AG04450 (cell line): ENCODE results near the gene ZNF141. TPM values are rescaled to one million over a fixed set of nuclear protein-coding genes. Genes with fewer than 3 reads are reported as not detected.

Source experiments
- CTCF ChIA-PET: fragments of 300-600, 350-600 bp; formaldehyde crosslinking; extraction: SDS; loops from one replicate; lab custom pipeline; 2022; ENCODE audit warnings: antibody characterized with exemption, inconsistent platforms; lab: Charles Lee
- POLR2A ChIA-PET: fragments of 350-600 bp; formaldehyde crosslinking; extraction: SDS; loops from one replicate; lab custom pipeline; 2021; ENCODE audit warnings: antibody characterized with exemption, inconsistent platforms; lab: Yijun Ruan, JAX
- DNase-seq: peaks from one replicate; pipeline ENCODE4 v3.0.0-alpha.2; 2011; ENCODE audit warnings: low read depth, low spot score
- H3K27ac ChIP-seq: one replicate; pipeline ENCODE4 v1.5.1; 2012; ENCODE audit warnings: low read depth, low read length, control low read depth
- H3K27me3 ChIP-seq: one replicate; pipeline ENCODE4 v1.6.0; 2012; ENCODE audit warnings: low read length; ENCODE audit not compliant: control insufficient read depth, insufficient read depth
- H3K4me3 ChIP-seq: 2 replicates; pipeline ENCODE4 v1.5.1; 2011; ENCODE audit warnings: mild to moderate bottlenecking, low read depth, low read length, control low read depth
- H3K9me3 ChIP-seq: 2 replicates; pipeline ENCODE4 v1.5.1; 2012; ENCODE audit warnings: low read length; ENCODE audit not compliant: control insufficient read depth, insufficient read depth
- polyA plus RNA-seq: library from polyadenylated mRNA; depleted of rRNA; stranded (reverse); fragments of >200 nt; gene quantifications from 2 replicates; pipeline ENCODE4 v1.2.3, GENCODE V29; 2011
- TF ChIP-seq, protein P1 (sequence below): IDR thresholded peaks from 2 replicates; pipeline ENCODE4 v1.5.1; 2011; ENCODE audit warnings: low read depth, low read length, control low read depth, inconsistent platforms

Gene ZNF141
- polyA plus RNA-seq, 1 experiment: 4.7 TPM

GRCh38 chr4:340011-340410, 2.4 kb downstream of the ZNF141 start:
- H3K9me3 ChIP-seq: peaks cover 48% of the 10 kb centered on the region
- ChIA-PET POLR2A (no interaction called here), CTCF (no interaction called here)
- H3K4me3 ChIP-seq: no peak overlapping the region
- DNase-seq: no peak
- no peak overlapping the region for H3K27ac ChIP-seq
- no peaks in the 10 kb centered on the region for H3K27me3 ChIP-seq
- TF ChIP-seq, protein P1, sequence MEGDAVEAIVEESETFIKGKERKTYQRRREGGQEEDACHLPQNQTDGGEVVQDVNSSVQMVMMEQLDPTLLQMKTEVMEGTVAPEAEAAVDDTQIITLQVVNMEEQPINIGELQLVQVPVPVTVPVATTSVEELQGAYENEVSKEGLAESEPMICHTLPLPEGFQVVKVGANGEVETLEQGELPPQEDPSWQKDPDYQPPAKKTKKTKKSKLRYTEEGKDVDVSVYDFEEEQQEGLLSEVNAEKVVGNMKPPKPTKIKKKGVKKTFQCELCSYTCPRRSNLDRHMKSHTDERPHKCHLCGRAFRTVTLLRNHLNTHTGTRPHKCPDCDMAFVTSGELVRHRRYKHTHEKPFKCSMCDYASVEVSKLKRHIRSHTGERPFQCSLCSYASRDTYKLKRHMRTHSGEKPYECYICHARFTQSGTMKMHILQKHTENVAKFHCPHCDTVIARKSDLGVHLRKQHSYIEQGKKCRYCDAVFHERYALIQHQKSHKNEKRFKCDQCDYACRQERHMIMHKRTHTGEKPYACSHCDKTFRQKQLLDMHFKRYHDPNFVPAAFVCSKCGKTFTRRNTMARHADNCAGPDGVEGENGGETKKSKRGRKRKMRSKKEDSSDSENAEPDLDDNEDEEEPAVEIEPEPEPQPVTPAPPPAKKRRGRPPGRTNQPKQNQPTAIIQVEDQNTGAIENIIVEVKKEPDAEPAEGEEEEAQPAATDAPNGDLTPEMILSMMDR: 0 out of 2 replicates have a peak, but pooled peaks have one; percentile 14

- no peak for DNase-seq
- TF ChIP-seq, protein P1: no peak
- H3K27ac ChIP-seq: no peak overlapping the region
- CTCF ChIA-PET: no interaction called here
- H3K4me3 ChIP-seq: no peak overlapping the region
- POLR2A ChIA-PET: no interaction called here
- H3K9me3 ChIP-seq: peaks cover 29% of the 10 kb centered on the region
- H3K27me3 ChIP-seq: no peaks in the 10 kb centered on the region
Observed at GRCh38 chr4:373062-373839, 35.6 kb downstream of the ZNF141 start.

DNA sequence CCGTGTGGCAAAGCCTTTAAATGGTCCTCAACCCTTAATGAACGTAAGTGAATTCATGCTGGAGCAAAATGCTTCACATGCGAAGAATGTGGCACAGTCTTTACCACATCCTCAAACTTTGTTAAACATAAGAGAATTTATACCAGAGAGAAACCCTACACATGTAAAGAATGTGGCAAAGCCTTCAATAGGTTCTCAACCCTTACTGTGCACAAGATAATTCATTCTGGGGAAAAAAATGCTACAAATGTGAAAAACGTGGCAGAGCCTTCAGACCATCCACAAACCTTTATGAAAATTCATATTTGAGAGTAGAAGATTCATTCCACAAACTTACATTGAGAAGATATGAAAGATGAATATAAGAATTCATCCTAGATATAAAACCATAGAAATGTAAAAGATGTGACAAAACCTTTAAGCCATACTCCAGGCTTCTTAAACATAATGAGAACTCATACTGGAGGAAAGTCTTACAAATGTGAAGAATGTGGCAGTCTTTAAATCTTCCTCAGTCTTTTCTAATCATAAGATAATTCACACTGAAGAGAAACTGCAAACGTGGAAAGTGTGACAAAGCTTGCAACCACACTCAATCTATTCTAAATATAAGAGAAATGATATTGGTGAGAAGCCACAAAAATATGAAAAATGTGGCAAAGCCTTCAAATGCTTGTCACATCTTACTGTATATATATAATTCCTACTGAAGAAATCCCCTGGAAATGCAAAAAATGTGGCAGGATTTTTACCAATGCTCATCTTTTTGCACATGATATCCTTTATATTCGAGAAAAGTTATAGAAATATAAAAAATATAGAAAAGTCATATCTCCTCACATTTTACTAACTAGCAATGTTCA, 36.9 kb downstream of the ZNF141 start:
- POLR2A ChIA-PET: no interaction called here
- CTCF ChIA-PET: no interaction called here
- DNase-seq: no peak
- TF ChIP-seq, protein P1: no peak
- H3K9me3 ChIP-seq: peaks cover 40% of the 10 kb centered on the region
- no peaks in the 10 kb centered on the region for H3K27me3 ChIP-seq
- no peak overlapping the region for H3K27ac ChIP-seq
- no peak overlapping the region for H3K4me3 ChIP-seq

- Histone ChIP-seq H3K27me3 (no peaks in the 10 kb centered on the region), H3K9me3 (peaks cover 71% of the 10 kb centered on the region), H3K4me3 (no peak overlapping the region), H3K27ac (no peak overlapping the region)
- POLR2A ChIA-PET: no interaction called here
- DNase-seq: no peak
- TF ChIP-seq, protein P1: no peak
- CTCF ChIA-PET: no interaction called here
Observed at GRCh38 chr4:384311-385010, 46.8 kb downstream of the ZNF141 start.
